Chondrocyte (in vitro differentiated cells): ENCODE measurements around the gene BICD1. TPM values are rescaled to one million over a fixed set of nuclear protein-coding genes. Genes with fewer than 3 reads are reported as not detected.
A peak's percentile ranks its signal among the peaks of the same experiment; 100 is the strongest.

Experiments
- DNase-seq: peaks from one replicate; pipeline ENCODE4 v3.0.0; 2021; ENCODE audit warnings: mixed read lengths, low spot score
- H3K27ac Mint-ChIP-seq: one replicate; pipeline ENCODE4 v1.8.0; 2021; ENCODE audit warnings: mild to moderate bottlenecking, moderate library complexity, mixed read lengths; ENCODE audit not compliant: unreplicated experiment
- H3K27me3 Mint-ChIP-seq: 2 replicates; pipeline ENCODE4 v1.8.0; 2021; ENCODE audit warnings: low read depth, mixed read lengths
- H3K36me3 Mint-ChIP-seq: 2 replicates; pipeline ENCODE4 v1.8.0; 2021; ENCODE audit warnings: low read depth, mixed read lengths
- H3K4me1 Mint-ChIP-seq: 2 replicates; pipeline ENCODE4 v1.8.0; 2021; ENCODE audit warnings: low read depth, mild to moderate bottlenecking, mixed read lengths
- H3K4me3 Mint-ChIP-seq: one replicate; pipeline ENCODE4 v1.8.0; 2021; ENCODE audit warnings: mild to moderate bottlenecking, moderate library complexity, mixed read lengths; ENCODE audit not compliant: unreplicated experiment
- H3K9me3 Mint-ChIP-seq: 2 replicates; pipeline ENCODE4 v1.8.0; 2021; ENCODE audit warnings: low read depth, mixed read lengths
- CTCF ChIP-seq: fragments of 200-600 bp; sonication (generic); IDR thresholded peaks from 2 replicates; pipeline ENCODE4 v1.5.0; 2021; ENCODE audit warnings: antibody characterized with exemption, mild to moderate bottlenecking, moderate library complexity
- total RNA-seq: library from RNA; stranded (reverse); gene quantifications from 3 replicates; pipeline ENCODE4 v1.2.1, GENCODE V29; 2021

The BICD1 gene
- total RNA-seq, 1 donor from 2014 or later = 30.5 TPM

GRCh38 chr12:32076941-32077340 is 29.7 kb upstream of the BICD1 start:
- no peak for TF ChIP-seq CTCF
- peaks cover 3% of the 10 kb centered on the region for H3K9me3 Mint-ChIP-seq
- DNase-seq = no peak
- peak overlapping the region; percentile 8 for H3K27ac Mint-ChIP-seq
- H3K4me1 Mint-ChIP-seq = peaks cover 21% of the 10 kb centered on the region
- H3K4me3 Mint-ChIP-seq = no peak overlapping the region
- no peaks in the 10 kb centered on the region for H3K36me3 Mint-ChIP-seq
- no peaks in the 10 kb centered on the region for H3K27me3 Mint-ChIP-seq

- Mint-ChIP-seq H3K27ac (peak overlapping the region; percentile 28), H3K36me3 (no peaks in the 10 kb centered on the region), H3K4me3 (no peak overlapping the region), H3K27me3 (no peaks in the 10 kb centered on the region), H3K4me1 (peaks cover 38% of the 10 kb centered on the region), H3K9me3 (no peaks in the 10 kb centered on the region)
- TF ChIP-seq CTCF = no peak
- no peak for DNase-seq
Observed at GRCh38 chr12:32080435-32080834, 26.2 kb upstream of the BICD1 start.

- H3K9me3 Mint-ChIP-seq = no peaks in the 10 kb centered on the region
- TF ChIP-seq CTCF = no peak
- H3K27ac Mint-ChIP-seq = peak overlapping the region; percentile 45
- H3K27me3 Mint-ChIP-seq = no peaks in the 10 kb centered on the region
- no peak for DNase-seq
- H3K4me3 Mint-ChIP-seq = no peak overlapping the region
- peaks cover 25% of the 10 kb centered on the region for H3K4me1 Mint-ChIP-seq
- no peaks in the 10 kb centered on the region for H3K36me3 Mint-ChIP-seq
Observed at GRCh38 chr12:32083489-32083888, 23.2 kb upstream of the BICD1 start.

- Mint-ChIP-seq H3K27me3 (no peaks in the 10 kb centered on the region), H3K4me3 (no peak overlapping the region), H3K27ac (peak overlapping the region; percentile 45), H3K36me3 (no peaks in the 10 kb centered on the region), H3K4me1 (peaks cover 29% of the 10 kb centered on the region), H3K9me3 (no peaks in the 10 kb centered on the region)
- TF ChIP-seq CTCF = peak; percentile 6
- no peak for DNase-seq
Observed at GRCh38 chr12:32084017-32084688, 22.5 kb upstream of the BICD1 start.

- DNase-seq = no peak
- no peak for TF ChIP-seq CTCF
- H3K27me3 Mint-ChIP-seq = no peaks in the 10 kb centered on the region
- no peaks in the 10 kb centered on the region for H3K36me3 Mint-ChIP-seq
- H3K9me3 Mint-ChIP-seq = no peaks in the 10 kb centered on the region
- no peak overlapping the region for H3K27ac Mint-ChIP-seq
- H3K4me3 Mint-ChIP-seq = no peak overlapping the region
- H3K4me1 Mint-ChIP-seq = peaks cover 35% of the 10 kb centered on the region
Observed at GRCh38 chr12:32084753-32085152, 21.9 kb upstream of the BICD1 start.
